ENCODE measurements around the gene NUBPL.

The NUBPL gene

GRCh38 chr14:31692376-31692781 is 131.2 kb downstream of the NUBPL start:
- Mint-ChIP-seq H3K27ac (no peak overlapping the region), H3K9me3 (no peaks in the 10 kb centered on the region), H3K27me3 (ENCODE audit: low read depth) (no peaks in the 10 kb centered on the region), H3K4me1 (no peaks in the 10 kb centered on the region), H3K4me3 (no peak overlapping the region), H3K36me3 (ENCODE audit: low read depth) (no peaks in the 10 kb centered on the region)
- TF ChIP-seq CTCF (IDR thresholded peaks at IDR 0.05; ENCODE audit: unreplicated experiment in 3 of 3), result no peak

DNA sequence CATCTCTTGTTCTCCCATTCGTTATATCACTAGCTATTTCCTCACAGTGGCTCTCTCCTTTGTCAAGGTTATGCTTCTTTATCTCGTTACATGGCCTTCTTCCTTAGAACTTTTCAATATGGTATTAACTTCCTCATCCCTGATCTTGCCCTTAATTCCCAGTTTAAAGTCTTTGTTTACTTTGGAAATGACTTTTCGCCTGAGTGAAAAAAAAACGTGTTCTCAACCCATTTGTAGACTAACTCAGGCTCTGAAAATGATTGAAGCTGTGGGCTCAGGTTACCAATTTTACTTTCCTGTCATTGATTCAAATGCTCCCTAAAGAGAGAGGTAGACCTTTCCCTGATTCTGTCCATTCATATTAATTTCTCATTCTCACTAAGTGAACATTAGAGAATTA is 135.2 kb downstream of the NUBPL start:
- H3K4me1 Mint-ChIP-seq, result no peaks in the 10 kb centered on the region
- no peak overlapping the region for H3K4me3 Mint-ChIP-seq
- no peak overlapping the region for H3K27ac Mint-ChIP-seq
- H3K36me3 Mint-ChIP-seq (ENCODE audit: low read depth), result peaks cover 6% of the 10 kb centered on the region
- H3K9me3 Mint-ChIP-seq, result no peaks in the 10 kb centered on the region
- H3K27me3 Mint-ChIP-seq (ENCODE audit: low read depth), result no peaks in the 10 kb centered on the region
- no peak for TF ChIP-seq CTCF (IDR thresholded peaks at IDR 0.05; ENCODE audit: unreplicated experiment in 3 of 3)

- no peak for TF ChIP-seq CTCF (IDR thresholded peaks at IDR 0.05; ENCODE audit: unreplicated experiment in 3 of 3)
- H3K36me3 Mint-ChIP-seq (ENCODE audit: low read depth), result peaks cover 39% of the 10 kb centered on the region
- H3K4me3 Mint-ChIP-seq, result no peak overlapping the region
- H3K27me3 Mint-ChIP-seq (ENCODE audit: low read depth), result no peaks in the 10 kb centered on the region
- H3K27ac Mint-ChIP-seq, result no peak overlapping the region
- peaks cover 15% of the 10 kb centered on the region for H3K9me3 Mint-ChIP-seq
- H3K4me1 Mint-ChIP-seq, result no peaks in the 10 kb centered on the region
These were observed 138.6 kb downstream of the NUBPL start for GRCh38 chr14:31699809-31700208.

DNA sequence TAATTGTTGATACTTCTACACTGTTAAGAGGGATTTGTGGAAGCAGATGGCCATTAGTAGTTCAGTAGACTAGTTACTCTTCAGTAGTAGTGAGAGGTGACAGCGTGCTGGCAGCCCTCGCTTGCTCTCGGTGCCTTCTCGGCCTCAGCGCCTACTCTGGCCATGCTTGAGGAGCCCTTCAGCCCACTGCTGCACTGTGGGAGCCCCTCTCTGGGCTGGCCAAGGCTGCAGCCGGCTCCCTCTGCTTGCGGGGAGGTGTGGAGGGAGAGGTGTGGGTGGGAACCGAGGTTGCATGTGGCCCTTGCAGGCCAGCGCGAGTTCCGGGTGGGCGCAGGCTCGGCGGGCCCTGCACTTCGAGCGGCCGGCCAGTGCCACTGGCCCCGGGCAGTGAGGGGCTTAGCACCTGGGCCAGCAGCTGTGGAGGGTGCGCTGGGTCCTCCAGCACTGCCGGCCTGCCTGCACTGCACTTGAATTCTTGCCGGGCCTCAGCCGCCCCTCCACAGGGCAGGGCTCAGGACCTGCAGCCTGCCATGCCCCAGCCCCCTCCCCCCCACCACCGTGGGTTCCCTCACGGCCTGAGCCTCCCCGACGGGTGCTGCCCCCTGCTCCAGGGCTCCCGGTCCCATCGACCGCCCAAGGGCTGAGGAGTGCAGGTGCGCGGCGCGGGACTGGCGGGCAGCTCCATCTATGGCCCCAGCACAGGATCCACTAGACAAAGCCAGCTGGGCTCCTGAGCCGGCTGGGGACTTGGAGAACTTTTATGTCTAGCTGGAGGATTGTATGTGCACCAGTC is 139.3 kb downstream of the NUBPL start:
- H3K9me3 Mint-ChIP-seq, result peaks cover 18% of the 10 kb centered on the region
- no peak overlapping the region for H3K4me3 Mint-ChIP-seq
- no peaks in the 10 kb centered on the region for H3K27me3 Mint-ChIP-seq (ENCODE audit: low read depth)
- no peaks in the 10 kb centered on the region for H3K4me1 Mint-ChIP-seq
- H3K27ac Mint-ChIP-seq, result no peak overlapping the region
- H3K36me3 Mint-ChIP-seq (ENCODE audit: low read depth), result peaks cover 45% of the 10 kb centered on the region
- no peak for TF ChIP-seq CTCF (IDR thresholded peaks at IDR 0.05; ENCODE audit: unreplicated experiment in 3 of 3)

- peaks cover 23% of the 10 kb centered on the region for H3K9me3 Mint-ChIP-seq
- H3K4me3 Mint-ChIP-seq, result no peak overlapping the region
- peaks cover 59% of the 10 kb centered on the region for H3K36me3 Mint-ChIP-seq (ENCODE audit: low read depth)
- no peak overlapping the region for H3K27ac Mint-ChIP-seq
- TF ChIP-seq CTCF (IDR thresholded peaks at IDR 0.05; ENCODE audit: unreplicated experiment in 3 of 3), result no peak
- no peaks in the 10 kb centered on the region for H3K4me1 Mint-ChIP-seq
- no peaks in the 10 kb centered on the region for H3K27me3 Mint-ChIP-seq (ENCODE audit: low read depth)
These were observed 140.9 kb downstream of the NUBPL start for GRCh38 chr14:31702130-31702529.

GRCh38 chr14:31703056-31703455 is 141.9 kb downstream of the NUBPL start:
- no peak for TF ChIP-seq CTCF (IDR thresholded peaks at IDR 0.05; ENCODE audit: unreplicated experiment in 3 of 3)
- H3K36me3 Mint-ChIP-seq (ENCODE audit: low read depth), result peaks cover 68% of the 10 kb centered on the region
- H3K4me1 Mint-ChIP-seq, result no peaks in the 10 kb centered on the region
- H3K27me3 Mint-ChIP-seq (ENCODE audit: low read depth), result no peaks in the 10 kb centered on the region
- H3K9me3 Mint-ChIP-seq, result peaks cover 26% of the 10 kb centered on the region
- H3K27ac Mint-ChIP-seq, result no peak overlapping the region
- no peak overlapping the region for H3K4me3 Mint-ChIP-seq
